Renal pelvis (tissue), 4 donors: ENCODE results near the gene GPR55. TPM values are rescaled to one million over a fixed set of nuclear protein-coding genes. Genes with fewer than 3 reads are reported as not detected.

Experiments
- DNase-seq: peaks from one replicate; pipeline ENCODE4 v3.0.0-alpha.2; 2013
- polyA plus RNA-seq, 3 donors: library from polyadenylated mRNA; unstranded; fragments of 120-200 nt; gene quantifications; one replicate each; pipeline ENCODE4 v1.2.1, GENCODE V29; 2013; ENCODE audit not compliant: insufficient read length in 3 of 3

Gene GPR55
- polyA plus RNA-seq, 3 donors: 0.18 to 0.19 (median 0.18) TPM

GRCh38 chr2:230935130-230935430, 10.0 kb upstream of the GPR55 start:
- no peak for DNase-seq

GRCh38 chr2:230934231-230935129, 9.4 kb upstream of the GPR55 start:
- DNase-seq: no peak

- DNase-seq: no peak
These were observed 8.6 kb upstream of the GPR55 start for GRCh38 chr2:230933521-230934180.

- DNase-seq: no peak
These were observed 7.8 kb upstream of the GPR55 start for GRCh38 chr2:230932556-230933511.

GRCh38 chr2:230931556-230932231, 6.7 kb upstream of the GPR55 start:
- DNase-seq: no peak

GRCh38 chr2:230930928-230931555, 6.0 kb upstream of the GPR55 start:
- no peak for DNase-seq

- no peak for DNase-seq
These were observed 5.2 kb upstream of the GPR55 start for GRCh38 chr2:230930149-230930780.

- no peak for DNase-seq
These were observed 4.5 kb upstream of the GPR55 start for GRCh38 chr2:230929381-230930148.

- DNase-seq: no peak
These were observed 3.8 kb upstream of the GPR55 start for GRCh38 chr2:230928701-230929380.

- no peak for DNase-seq
These were observed 2.8 kb upstream of the GPR55 start for GRCh38 chr2:230927711-230928341.

- DNase-seq: no peak
These were observed 1.1 kb upstream of the GPR55 start for GRCh38 chr2:230925879-230926765.

- DNase-seq: no peak
These were observed 419 bp upstream of the GPR55 start for GRCh38 chr2:230925443-230925878.

GRCh38 chr2:230924092-230924469, 961 bp downstream of the GPR55 start:
- DNase-seq: no peak

GRCh38 chr2:230922951-230923717, 1.9 kb downstream of the GPR55 start:
- no peak for DNase-seq

GRCh38 chr2:230921806-230922595, 3.0 kb downstream of the GPR55 start:
- DNase-seq: no peak

- DNase-seq: no peak
These were observed 4.9 kb downstream of the GPR55 start for GRCh38 chr2:230920167-230920566.
